COR-L47 (cell line): ENCODE data around the gene ZMYND8.
A peak's percentile ranks its signal among the peaks of the same experiment; 100 is the strongest.
"Not testable (repeated sequence)": the region's sequence is repeated elsewhere in the genome, so short reads cannot be mapped to it uniquely, and the experiment has no call there.

ENCODE experiments used
- DNase-seq: peaks from one replicate; lab custom pipeline; 2025; lab: John Stamatoyannopoulos, UW

The ZMYND8 gene

DNA sequence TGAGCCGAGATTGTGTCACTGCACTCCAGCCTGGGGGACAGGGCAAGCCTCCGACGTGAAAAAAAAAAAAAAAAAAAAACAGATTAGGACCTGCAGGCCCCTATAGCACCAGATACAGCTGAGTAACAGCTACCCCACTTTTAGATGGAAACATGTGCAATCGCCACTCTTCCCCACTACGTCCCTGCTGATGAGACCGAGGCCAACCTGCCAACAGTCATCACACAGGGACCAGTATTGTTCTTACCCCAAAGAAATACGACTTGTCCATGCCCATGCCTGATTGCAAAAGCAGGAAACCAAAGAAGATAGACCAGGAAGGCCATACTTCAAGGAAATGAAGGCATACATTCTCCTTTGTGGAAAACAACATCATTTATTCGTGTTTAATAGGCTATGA, 45.8 kb downstream of the ZMYND8 start:
- DNase-seq: no peak

DNA sequence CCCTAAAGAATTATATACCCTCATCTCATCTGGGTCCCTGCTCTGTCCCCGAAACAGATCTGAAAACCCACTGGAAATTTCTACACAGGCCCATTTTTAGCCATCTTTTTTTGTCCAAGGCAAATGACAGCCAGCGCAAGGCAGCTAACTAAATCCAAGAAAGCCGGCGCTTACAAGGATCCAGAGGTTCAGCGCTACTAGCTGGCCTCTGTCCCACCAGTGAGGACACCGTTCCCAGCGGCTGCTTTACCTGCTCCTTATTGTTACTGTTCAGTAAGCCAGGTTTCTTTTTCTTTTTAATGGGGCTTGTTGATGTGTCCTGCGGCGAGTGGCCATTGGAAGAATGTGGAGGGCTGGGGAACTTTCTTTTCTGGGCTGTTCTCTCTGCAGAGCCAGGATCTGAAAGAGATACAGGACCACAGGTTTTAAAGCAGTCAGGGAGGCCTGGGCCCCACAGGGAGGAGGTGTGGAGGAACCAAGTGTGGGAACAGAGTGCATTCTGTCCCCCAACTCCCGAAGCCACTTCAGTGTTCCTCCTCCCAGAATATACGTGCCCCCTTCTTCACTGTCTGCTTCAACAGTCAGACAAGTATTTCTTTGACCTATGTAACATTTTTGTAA, 46.6 kb downstream of the ZMYND8 start:
- DNase-seq: no peak

DNA sequence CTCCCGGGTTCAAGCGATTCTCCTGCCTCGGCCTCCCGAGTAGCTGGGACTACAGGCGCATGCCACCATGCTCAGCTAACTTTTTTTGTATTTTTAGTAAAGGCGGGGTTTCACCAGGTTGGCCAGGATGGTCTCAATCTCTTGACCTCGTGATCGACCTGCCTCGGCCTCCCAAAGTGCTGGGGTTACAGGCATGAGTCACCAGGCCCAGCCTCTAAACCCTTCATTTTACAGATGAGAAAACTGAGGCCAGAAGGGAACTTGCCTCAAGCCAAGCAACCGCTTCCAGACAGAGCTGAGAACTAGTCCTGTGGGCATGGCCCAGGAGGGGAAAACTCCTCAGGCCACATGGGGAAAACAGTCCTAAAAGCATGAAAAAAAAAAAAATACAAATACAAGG, 47.1 kb downstream of the ZMYND8 start:
- DNase-seq: no peak

DNA sequence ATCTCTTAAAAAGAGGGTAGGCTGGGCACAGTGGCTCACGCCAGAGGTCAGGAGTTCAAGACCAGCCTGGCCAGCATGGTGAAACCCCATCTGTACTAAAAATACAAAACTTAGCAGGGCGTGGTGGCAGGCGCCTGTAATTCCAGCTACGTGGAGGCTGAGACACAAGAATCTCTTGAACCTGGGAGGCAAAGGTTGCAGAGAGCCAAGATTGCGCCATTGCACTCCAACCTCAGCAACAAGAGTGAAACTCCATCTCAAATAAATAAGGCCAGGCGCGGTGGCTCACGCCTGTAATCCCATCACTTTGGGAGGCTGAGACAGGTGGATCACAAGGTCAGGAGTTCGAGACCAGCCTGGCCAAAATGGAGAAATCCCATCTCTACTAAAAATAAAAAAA, 48.9 kb downstream of the ZMYND8 start:
- DNase-seq: not testable (repeated sequence)

DNA sequence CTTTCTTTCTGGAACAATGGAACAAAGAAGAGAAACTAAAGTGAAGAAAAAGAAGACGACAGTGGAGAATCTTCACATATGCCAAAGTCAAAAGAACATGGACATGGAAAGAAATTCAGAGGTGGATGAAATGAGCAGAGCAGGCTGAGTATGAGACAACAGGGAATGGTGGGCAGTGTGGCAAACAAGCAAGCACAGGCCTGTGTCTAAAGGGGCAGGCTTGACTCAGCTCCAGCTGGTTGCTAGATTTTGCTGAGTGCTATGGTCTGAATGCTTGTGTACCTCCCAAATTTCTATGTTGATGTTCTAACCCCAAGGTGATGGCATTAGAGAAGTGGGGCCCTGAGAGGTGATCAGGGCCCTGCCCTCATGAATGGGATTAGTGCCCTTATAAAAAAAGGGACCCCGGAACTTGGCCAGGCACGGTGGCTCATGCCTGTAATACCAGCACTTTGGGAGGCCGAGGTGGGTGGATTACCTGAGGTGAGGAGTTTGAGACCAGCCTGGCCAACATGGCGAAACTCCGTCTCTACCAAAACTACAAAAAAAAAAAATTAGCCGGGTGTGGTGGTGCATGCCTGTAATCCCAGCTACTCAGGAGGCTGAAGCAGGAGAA, 49.6 kb downstream of the ZMYND8 start:
- no peak for DNase-seq

DNA sequence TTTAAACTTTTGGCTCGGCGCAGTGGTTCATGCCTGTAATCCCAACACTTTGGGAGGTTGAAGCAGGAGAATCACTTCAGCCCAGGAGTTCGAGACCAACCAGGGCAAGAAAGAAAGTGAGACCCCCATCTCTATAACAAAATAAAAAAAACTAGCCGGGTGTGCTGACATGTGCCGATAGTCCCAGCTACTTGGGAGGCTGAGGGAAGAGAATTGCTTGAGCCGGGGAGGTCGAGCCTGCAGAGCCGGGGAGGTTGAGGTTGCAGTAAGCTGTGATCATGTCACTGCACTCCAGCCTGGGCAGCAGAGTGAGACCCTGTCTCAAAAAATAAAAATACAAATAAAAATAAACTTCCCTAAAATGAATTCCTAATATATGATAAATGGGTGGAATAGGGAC, 50.4 kb downstream of the ZMYND8 start:
- no peak for DNase-seq

- DNase-seq: no peak
Observed at GRCh38 chr20:47305667-47306066, 50.8 kb downstream of the ZMYND8 start.

GRCh38 chr20:47304287-47304686, 52.2 kb downstream of the ZMYND8 start:
- DNase-seq: peak; percentile 50

DNA sequence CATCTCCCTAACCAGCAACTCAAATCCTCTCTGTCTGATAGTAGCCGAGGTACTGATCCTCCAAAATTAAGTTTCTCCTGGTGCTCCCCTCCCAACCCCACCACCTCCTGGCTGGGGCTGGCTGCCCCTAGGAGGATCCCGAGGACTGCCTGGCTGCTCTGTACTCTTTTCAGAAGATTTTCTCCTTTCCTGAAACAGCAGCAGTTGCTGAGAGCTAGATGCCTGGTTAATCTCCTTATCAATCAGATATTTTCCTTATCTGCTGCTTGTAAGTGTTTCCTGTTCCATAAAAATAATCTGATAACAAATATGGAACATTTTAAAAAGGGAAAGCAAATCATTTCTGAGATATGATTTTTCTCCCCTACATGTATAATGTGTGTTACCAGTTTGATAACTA, 52.8 kb downstream of the ZMYND8 start:
- no peak for DNase-seq

DNA sequence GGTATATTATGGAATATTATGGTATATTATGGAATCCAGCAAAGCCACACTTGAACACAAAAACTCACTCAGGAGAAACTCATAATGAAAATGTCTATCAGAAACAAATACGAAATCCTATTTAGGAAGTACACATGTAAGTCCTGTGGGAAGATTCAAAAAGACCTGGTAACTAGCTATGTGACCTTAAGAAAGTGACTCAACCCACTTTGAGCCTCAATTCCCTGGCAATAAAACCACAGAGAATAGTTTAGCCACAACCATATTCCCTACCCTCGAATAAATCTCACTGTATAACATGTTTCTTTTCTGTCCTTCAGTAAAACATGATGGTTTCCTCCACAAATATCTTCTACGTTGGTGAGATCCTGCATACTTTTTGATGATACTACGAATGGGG, 56.4 kb downstream of the ZMYND8 start:
- no peak for DNase-seq

DNA sequence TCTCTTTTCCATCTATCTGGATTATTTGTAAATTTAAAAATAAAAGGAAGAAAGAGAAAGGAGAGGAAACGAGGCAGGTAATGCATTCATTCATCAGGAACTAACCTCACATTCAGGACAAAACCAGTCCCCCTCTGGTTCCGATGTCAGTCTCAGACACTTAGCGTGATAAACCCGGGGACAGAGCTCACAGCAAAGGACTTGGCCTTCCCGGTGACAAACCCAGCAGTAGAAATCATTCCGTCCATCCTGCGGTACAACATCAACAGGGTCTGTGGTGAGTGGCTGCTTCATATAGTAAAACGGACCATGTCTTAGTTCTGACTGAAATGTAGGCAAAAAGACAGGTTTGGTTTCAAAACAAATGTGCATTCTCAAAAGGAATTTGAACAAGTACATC, 57.9 kb downstream of the ZMYND8 start:
- DNase-seq: no peak

DNA sequence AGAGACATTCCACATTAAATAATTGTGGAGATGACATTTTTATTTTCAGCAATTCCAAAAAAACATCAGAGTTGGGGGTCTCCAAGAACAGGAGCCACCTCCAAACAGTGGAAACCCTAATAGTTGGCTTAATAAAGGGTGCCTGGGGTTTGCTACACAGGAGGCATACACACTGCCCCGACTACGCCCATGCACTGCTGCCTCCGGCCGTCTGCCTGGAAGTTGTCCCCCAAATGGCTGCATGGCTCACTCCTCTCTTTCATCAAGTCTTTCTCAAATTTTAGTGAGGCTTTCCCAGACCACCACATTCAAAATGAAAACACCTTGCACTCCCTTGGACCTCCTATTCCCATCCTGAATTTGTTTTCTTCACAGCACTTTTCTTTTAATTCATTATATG, 58.8 kb downstream of the ZMYND8 start:
- no peak for DNase-seq

GRCh38 chr20:47296950-47297349, 59.5 kb downstream of the ZMYND8 start:
- no peak for DNase-seq

DNA sequence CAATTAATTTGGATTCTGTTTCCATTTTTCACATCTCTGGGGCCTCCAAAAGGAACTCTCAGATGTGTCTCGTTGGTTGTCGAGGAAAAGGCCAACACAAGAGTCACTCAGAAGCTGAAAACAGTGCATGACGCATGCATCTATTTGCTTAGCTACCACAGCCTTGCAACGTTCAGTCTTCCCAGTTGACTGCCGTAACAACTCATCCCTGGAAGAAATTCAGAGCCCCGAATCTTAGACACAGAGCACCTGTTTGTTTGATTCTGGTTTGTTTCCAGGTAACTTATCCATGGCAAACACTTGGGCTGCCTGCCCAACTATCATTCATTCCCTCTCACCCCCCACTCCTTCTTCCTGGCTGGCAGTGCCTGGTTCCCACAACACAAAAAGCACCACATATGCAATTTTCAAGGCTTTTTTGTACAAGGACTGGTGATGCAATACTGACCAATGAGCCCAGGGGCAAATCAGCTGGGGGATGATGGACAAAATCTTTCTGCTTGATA, 60.5 kb downstream of the ZMYND8 start:
- no peak for DNase-seq

DNA sequence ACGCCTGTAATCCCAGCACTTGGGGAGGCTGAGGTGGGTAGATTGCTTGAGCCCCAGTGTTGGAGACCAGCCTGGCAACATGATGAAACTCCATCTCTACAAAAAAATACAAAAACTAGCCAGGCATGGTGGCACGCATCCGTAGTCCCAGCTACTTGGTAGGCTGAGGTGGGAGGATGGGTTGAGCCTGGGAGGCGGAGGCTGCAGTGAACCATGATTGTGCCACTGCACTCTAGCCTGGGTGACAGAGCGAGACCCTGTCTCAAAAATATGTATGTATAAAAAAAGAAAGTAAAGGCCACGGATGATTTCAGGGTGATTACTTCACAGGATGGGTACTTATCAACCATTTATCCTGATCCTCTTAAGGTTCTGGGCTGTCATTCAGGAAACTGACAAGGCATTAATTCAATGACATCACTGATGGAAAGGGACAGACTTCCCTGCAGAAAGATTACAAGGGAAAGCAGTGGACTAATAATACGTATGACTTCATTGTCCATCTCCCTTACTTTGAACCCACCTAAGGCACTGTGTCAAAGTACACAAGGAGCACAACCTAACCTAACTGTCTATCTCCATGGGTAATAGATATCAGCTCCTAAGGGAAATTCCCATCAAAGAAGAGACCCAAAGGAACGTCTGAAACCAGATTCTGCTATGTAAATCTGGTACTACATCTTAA, 61.2 kb downstream of the ZMYND8 start:
- DNase-seq: no peak

- no peak for DNase-seq
Observed at GRCh38 chr20:47293631-47294030, 62.9 kb downstream of the ZMYND8 start.

DNA sequence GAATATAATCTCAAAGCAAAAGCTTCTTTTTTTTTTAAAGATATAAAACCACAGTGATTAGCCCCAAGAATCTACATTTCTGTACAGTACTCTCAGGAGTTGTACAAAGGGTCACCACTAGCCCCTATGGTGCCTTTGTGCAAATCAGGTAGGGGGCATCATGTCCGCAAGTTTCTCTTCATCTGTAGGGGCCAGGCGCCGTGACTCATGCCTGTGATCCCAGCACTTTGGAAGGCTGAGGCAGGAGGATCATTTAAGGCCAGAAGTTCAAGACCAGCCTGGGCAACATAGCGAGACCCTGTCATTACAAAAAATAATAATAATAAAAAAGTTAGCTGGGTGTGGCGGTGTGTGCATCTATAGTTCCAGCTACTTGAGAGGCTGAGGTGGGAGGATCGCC, 63.9 kb downstream of the ZMYND8 start:
- no peak for DNase-seq

GRCh38 chr20:47290666-47291430, 65.7 kb downstream of the ZMYND8 start:
- no peak for DNase-seq

DNA sequence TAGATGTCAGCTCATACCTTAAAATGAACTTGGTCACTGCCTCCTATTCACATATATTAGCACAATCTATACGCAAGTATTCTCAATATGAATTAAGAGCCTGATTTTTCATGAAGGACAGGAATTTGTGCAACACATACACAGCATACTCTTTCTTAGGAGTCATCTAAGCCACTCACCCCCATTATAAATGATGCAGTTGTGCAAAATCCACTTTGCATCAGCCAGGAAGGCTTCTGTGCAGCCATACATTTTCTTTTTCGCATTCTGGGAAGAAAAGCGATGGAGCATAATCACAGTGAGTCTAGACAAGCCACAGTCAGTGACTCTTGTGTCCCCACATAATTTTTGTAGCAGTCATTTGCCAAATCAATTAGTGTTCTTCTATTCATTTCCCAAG, 66.5 kb downstream of the ZMYND8 start:
- no peak for DNase-seq

DNA sequence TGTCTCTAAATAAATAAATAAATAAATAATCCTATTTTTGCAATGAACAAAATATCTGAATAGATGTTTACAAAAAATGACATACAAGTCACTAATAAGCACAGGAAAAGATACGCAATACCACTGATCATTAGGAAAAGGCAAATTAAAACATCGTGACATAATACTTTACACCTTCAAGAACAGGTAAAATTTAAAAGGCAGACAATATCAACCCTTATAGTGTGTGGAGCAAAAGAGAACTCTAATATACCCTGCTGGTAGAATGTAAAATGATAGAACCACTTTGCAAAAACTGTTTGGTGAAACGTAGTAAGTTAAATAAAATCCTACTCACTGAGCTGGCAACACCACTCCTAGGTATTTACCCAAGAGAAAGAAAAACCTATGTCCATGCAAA, 67.4 kb downstream of the ZMYND8 start:
- no peak for DNase-seq

DNA sequence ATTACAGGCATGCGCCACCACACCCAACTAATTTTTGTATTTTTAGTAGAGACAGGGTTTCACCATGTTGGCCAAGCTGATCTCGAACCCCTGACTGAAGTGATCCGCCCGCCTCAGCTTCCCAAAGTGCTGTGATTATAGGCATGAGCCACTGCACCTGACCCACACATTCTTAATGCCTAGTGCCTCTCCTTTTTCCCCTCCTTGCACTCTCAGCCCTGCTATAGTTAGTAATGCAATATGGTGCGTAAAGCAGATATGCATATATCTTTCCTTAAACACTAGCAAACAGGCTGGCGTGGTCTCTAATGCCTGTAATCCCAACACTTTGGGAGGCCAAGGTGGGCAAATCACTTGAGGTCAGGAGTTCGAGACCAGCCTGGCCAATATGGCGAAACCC, 68.0 kb downstream of the ZMYND8 start:
- DNase-seq: not testable (repeated sequence)

DNA sequence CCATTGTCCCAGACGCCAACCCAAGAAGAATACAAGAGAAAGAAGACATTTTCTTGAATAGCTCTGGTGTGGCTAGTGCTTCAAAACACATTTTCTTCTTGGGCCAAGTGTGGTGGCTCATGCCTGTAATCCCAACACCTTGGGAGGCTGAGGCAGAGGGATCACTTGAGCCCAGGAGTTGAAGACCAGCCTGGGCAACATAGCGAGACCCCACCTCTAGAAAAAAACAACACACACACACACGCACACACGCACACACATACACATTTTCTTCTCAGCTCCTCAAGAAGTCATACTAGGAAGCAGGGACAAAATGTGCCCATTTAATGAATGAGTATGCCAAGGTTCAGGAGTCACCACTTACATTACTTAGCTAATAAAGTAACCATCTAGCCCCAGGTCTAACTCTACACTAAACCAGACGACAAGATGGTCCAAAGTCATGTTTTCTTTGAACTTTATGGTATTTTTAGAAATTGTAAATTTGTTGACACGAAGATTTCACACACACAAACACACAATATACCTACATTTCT, 68.8 kb downstream of the ZMYND8 start:
- DNase-seq: no peak
